ENCODE data around the gene TRIM46.

TRIM46 gene

DNA sequence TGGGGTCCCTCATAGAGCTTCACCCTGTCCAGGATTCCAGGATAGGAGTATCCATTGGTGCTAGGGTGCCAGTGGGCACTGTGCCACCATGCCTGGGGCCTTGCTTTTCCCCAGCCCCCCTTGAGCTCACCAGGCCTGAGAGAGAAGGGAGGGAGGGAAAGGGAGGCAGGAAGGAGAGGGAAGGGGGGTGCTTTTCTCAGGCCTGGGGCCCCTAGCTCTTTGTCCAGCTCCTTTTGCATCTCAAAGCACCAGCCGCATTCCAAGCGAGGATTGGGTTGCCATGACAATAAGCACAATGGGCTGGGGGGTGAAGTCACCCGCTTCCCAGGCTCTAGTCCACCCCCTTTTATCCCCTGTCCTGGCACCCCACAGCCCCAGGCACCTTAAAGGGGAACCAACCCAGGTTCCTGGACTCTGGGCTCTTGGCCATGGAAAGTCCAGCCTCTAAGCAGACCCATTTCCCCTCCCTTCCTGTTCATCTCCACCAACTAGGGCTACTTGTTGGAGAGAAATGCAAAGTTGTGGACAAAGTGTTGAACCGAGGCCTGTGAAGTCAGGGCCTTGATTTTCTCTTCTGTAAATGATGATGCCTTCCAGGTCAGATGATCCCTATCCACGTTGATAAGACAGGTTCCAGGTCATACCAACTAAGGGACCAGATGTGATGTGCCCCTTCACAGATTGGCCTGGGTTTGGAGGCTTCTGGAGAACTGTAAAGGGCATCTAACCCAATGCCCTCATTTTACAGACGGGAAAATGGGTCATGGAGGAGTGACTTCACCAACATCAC, 22.6 kb downstream of the TRIM46 start:
- no CpG with 5 or more reads among the region's 6 CpGs for WGBS (ENCODE audit: insufficient coverage, insufficient read length)
- DNase-seq (ENCODE audit: low read depth, low spot score): no peak
- H3K27ac ChIP-seq (ENCODE audit: low read length): no peak overlapping the region
- H3K4me1 ChIP-seq (ENCODE audit: control insufficient read depth, insufficient read depth, low read length): peaks cover 18% of the 10 kb centered on the region
- peaks cover 40% of the 10 kb centered on the region for H3K36me3 ChIP-seq (ENCODE audit: control insufficient read depth, insufficient read depth, low read length)
- H3K9me3 ChIP-seq (ENCODE audit: control insufficient read depth, insufficient read depth, low read length): no peaks in the 10 kb centered on the region
- no peaks in the 10 kb centered on the region for H3K27me3 ChIP-seq (ENCODE audit: control insufficient read depth, insufficient read depth, low read length)
- H3K4me3 ChIP-seq (ENCODE audit: low read length): peak overlapping the region; percentile 84; the same call in 1 of the 2 replicates

DNA sequence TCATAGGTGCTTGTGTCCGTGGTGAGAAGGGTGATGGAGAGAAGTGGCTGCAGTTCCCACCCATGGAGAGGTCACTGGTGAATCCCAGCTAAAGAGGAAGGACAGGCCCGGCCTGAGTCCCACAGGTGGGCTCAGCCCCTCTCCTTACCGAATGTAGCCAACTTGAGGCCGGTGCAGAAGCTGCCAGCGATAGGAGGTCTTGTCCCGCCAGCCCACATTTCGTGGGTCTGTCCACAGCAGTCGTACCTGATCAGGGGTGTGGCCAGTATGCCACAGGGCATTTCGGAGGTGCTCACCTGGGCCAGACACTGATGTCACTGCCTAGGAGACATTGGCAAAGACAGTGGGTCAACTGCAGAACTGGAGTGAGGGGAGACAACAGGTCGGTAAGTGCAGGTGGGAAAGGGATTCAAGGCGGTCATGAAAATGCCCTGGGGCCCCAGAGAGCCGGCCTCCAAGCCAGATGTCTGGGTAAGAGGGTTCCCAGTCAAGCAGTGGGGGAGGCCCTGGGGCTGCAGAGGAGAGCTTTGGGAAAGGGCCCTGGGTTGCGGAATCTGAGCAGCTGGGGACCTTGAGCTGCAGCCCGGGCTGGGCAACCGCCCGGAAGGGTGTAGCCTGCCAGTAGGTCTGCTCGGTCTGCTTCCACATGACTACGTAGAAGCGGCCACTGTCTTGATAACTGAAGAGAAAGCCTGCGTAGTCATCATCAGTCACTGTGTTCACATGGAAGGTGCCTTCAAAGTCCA, 23.4 kb downstream of the TRIM46 start:
- DNase-seq (ENCODE audit: low read depth, low spot score): no peak
- H3K27ac ChIP-seq (ENCODE audit: low read length): no peak overlapping the region
- no peaks in the 10 kb centered on the region for H3K9me3 ChIP-seq (ENCODE audit: control insufficient read depth, insufficient read depth, low read length)
- peaks cover 18% of the 10 kb centered on the region for H3K4me1 ChIP-seq (ENCODE audit: control insufficient read depth, insufficient read depth, low read length)
- no CpG with 5 or more reads among the region's 20 CpGs for WGBS (ENCODE audit: insufficient coverage, insufficient read length)
- peaks cover 47% of the 10 kb centered on the region for H3K36me3 ChIP-seq (ENCODE audit: control insufficient read depth, insufficient read depth, low read length)
- H3K27me3 ChIP-seq (ENCODE audit: control insufficient read depth, insufficient read depth, low read length): no peaks in the 10 kb centered on the region
- peak overlapping the region; percentile 21; the same call in 1 of the 2 replicates for H3K4me3 ChIP-seq (ENCODE audit: low read length)

DNA sequence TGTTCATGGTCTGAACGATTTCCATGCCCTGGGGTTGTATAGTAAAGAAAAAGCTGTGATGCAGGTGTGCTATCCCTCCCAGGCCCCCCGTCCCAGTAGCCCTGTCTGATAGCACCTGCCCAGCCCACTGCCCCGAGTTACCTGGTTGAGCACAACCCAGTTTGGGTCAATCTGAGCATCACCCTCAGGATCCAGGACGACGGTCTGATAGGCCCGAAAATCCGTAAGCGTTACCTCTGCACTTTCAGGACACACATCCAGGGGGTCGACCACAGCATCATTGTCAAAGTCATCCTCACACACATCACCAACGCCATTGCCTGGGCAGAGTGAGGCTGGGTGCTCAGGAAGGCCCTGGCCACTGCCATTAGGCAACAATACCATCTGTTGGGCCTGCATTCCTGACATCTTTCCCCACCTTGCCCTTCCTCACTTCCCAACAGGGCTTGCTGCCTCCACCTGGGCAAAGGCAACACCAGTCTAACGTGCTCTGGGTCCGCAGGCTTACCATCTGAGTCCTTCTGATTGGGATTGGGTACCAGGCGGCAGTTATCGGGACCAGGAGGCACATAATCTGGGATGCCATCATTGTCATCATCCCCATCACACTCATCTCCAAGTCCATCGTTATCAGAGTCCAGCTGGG, 24.4 kb downstream of the TRIM46 start:
- no CpG with 5 or more reads among the region's 15 CpGs for WGBS (ENCODE audit: insufficient coverage, insufficient read length)
- H3K4me1 ChIP-seq (ENCODE audit: control insufficient read depth, insufficient read depth, low read length): peaks cover 15% of the 10 kb centered on the region
- DNase-seq (ENCODE audit: low read depth, low spot score): no peak
- H3K36me3 ChIP-seq (ENCODE audit: control insufficient read depth, insufficient read depth, low read length): peaks cover 56% of the 10 kb centered on the region
- H3K4me3 ChIP-seq (ENCODE audit: low read length): no peak overlapping the region
- no peak overlapping the region for H3K27ac ChIP-seq (ENCODE audit: low read length)
- no peaks in the 10 kb centered on the region for H3K9me3 ChIP-seq (ENCODE audit: control insufficient read depth, insufficient read depth, low read length)
- H3K27me3 ChIP-seq (ENCODE audit: control insufficient read depth, insufficient read depth, low read length): no peaks in the 10 kb centered on the region

DNA sequence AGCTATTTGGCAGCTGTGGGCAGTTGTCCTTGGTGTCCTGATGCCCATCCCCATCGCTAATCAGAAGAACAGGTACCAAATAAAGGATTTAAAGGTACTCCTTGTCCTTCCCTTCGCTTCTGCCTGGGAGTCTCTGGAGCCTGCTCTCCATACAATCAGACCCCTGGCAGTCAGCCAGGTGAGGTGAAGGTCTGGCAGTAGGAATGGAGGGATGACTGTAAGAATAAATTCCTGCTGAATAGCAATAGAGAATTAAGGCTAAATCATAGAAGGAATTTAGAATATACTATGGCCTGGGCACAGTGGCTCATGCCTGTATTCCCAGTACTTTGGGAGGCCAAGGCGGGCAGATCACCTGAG, 24.9 kb downstream of the TRIM46 start:
- DNase-seq (ENCODE audit: low read depth, low spot score): no peak
- peaks cover 61% of the 10 kb centered on the region for H3K36me3 ChIP-seq (ENCODE audit: control insufficient read depth, insufficient read depth, low read length)

DNA sequence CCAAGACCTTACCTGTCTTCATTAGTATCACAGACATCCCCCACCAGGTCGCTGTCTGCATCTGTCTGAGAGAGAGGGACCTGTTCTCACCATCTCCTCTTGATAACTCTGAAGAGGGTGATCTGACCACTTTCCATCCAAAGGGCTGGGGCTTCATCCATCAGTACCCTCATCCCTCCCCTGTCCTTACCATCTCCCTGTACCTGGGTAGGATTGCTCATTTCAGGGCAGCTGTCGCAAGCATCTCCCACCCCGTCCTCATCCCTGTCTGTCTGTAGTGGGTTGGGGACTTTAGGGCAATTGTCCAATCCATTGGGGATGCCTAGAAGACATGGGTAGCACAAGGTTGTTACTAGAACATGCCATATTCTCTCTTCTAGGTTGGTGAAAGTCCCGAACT, 26.1 kb downstream of the TRIM46 start:
- Histone ChIP-seq H3K36me3 (ENCODE audit: control insufficient read depth, insufficient read depth, low read length) (peaks cover 61% of the 10 kb centered on the region), H3K9me3 (ENCODE audit: control insufficient read depth, insufficient read depth, low read length) (no peaks in the 10 kb centered on the region), H3K27ac (ENCODE audit: low read length) (no peak overlapping the region), H3K27me3 (ENCODE audit: control insufficient read depth, insufficient read depth, low read length) (no peaks in the 10 kb centered on the region), H3K4me1 (ENCODE audit: control insufficient read depth, insufficient read depth, low read length) (peaks cover 14% of the 10 kb centered on the region), H3K4me3 (ENCODE audit: low read length) (no peak overlapping the region)
- no CpG with 5 or more reads among the region's 4 CpGs for whole genome bisulfite sequencing (ENCODE audit: insufficient coverage, insufficient read length)
- no peak for DNase-seq (ENCODE audit: low read depth, low spot score)

More for the DNA sequence above, 24.9 kb downstream of the TRIM46 start:
- Histone ChIP-seq H3K27me3 (ENCODE audit: control insufficient read depth, insufficient read depth, low read length) (no peaks in the 10 kb centered on the region), H3K4me1 (ENCODE audit: control insufficient read depth, insufficient read depth, low read length) (peaks cover 15% of the 10 kb centered on the region), H3K4me3 (ENCODE audit: low read length) (no peak overlapping the region), H3K9me3 (ENCODE audit: control insufficient read depth, insufficient read depth, low read length) (no peaks in the 10 kb centered on the region), H3K27ac (ENCODE audit: low read length) (no peak overlapping the region)
- no CpG with 5 or more reads among the region's 3 CpGs for WGBS (ENCODE audit: insufficient coverage, insufficient read length)

DNA sequence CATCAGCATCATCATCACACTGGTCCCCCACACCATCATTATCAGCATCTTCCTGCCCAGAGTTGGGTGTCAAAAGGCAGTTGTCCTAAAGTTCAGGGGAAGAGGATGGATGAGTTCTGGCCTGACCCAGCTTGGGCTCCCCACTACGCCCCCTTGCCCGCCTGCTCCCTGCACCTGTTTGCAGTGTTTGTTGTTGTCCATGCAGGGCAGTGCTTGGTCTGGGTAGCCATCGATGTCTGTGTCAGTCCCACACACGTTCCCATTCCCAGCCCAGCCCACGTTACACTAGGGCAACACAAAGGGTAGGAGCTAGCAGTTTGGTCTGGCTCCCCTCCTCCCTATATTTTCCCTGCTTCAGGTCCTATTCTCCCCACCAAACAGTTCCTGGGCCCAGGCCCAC, 27.3 kb downstream of the TRIM46 start:
- peaks cover 14% of the 10 kb centered on the region for H3K4me1 ChIP-seq (ENCODE audit: control insufficient read depth, insufficient read depth, low read length)
- H3K27ac ChIP-seq (ENCODE audit: low read length): no peak overlapping the region
- no peak overlapping the region for H3K4me3 ChIP-seq (ENCODE audit: low read length)
- H3K36me3 ChIP-seq (ENCODE audit: control insufficient read depth, insufficient read depth, low read length): peaks cover 61% of the 10 kb centered on the region
- no peaks in the 10 kb centered on the region for H3K27me3 ChIP-seq (ENCODE audit: control insufficient read depth, insufficient read depth, low read length)
- DNase-seq (ENCODE audit: low read depth, low spot score): no peak
- no CpG with 5 or more reads among the region's 5 CpGs for WGBS (ENCODE audit: insufficient coverage, insufficient read length)
- no peaks in the 10 kb centered on the region for H3K9me3 ChIP-seq (ENCODE audit: control insufficient read depth, insufficient read depth, low read length)

DNA sequence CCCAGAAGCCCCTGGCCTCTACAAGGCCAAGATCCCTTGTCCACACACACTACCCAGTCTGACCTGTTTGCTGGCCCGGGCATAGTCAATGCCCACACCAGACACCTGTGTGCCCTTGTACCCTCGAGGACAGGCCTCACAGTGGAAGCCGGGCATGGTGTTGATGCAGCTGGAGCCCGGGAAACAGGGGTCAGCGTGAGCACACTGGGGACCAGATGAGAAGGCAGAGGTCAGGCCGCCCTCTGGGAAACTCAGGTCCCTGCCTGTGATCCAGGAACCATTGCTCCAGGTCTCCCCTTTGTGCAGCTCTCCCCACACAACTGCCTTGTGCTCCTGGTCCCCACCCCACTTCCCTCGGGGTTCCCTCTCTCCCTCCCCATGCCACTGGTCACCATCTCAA, 28.5 kb downstream of the TRIM46 start:
- no peaks in the 10 kb centered on the region for H3K27me3 ChIP-seq (ENCODE audit: control insufficient read depth, insufficient read depth, low read length)
- H3K36me3 ChIP-seq (ENCODE audit: control insufficient read depth, insufficient read depth, low read length): peaks cover 55% of the 10 kb centered on the region
- no peak overlapping the region for H3K27ac ChIP-seq (ENCODE audit: low read length)
- WGBS (ENCODE audit: insufficient coverage, insufficient read length): no CpG with 5 or more reads among the region's 7 CpGs
- no peak overlapping the region for H3K4me3 ChIP-seq (ENCODE audit: low read length)
- no peak for DNase-seq (ENCODE audit: low read depth, low spot score)
- H3K9me3 ChIP-seq (ENCODE audit: control insufficient read depth, insufficient read depth, low read length): no peaks in the 10 kb centered on the region
- H3K4me1 ChIP-seq (ENCODE audit: control insufficient read depth, insufficient read depth, low read length): peaks cover 9% of the 10 kb centered on the region

DNA sequence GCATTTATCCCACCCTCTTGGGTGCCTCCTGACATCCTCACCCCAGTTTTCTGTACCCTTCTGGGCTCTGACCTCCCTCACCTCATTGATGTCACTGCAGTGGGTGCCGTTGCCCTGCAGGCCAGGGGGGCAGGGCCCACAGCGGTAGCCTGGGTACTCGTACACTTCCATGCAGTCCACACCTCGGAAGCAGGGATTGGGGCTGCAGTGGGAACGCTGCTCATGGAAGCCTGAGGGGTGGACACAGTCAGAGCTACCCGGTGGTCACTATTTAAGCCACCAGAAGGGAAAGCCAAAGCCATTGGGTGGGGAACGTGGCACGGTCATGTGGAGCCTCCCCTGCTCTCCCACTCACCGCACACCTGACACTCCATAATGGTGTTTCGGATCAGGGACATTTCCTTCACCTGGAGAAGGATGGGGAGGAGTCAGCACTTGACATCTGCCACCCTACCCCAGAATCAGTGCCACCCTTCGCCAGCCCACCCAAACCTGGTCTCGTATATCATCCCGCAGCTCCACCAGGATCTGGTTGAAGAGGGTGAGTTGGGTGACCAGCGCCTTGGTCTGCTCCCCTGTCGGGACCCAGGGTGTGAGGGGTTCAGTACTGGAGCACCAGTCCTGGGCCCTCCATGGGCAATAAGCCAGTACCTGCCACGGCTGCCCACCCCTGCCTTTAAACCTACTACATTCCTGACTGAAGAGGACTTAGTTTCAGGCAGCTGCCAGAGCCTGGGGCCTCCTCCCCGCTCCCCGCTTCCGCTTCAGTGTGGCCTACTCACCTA, 29.3 kb downstream of the TRIM46 start:
- WGBS (ENCODE audit: insufficient coverage, insufficient read length): no CpG with 5 or more reads among the region's 19 CpGs
- H3K9me3 ChIP-seq (ENCODE audit: control insufficient read depth, insufficient read depth, low read length): no peaks in the 10 kb centered on the region
- peaks cover 47% of the 10 kb centered on the region for H3K36me3 ChIP-seq (ENCODE audit: control insufficient read depth, insufficient read depth, low read length)
- H3K27me3 ChIP-seq (ENCODE audit: control insufficient read depth, insufficient read depth, low read length): no peaks in the 10 kb centered on the region
- DNase-seq (ENCODE audit: low read depth, low spot score): no peak
- no peak overlapping the region for H3K4me3 ChIP-seq (ENCODE audit: low read length)
- H3K4me1 ChIP-seq (ENCODE audit: control insufficient read depth, insufficient read depth, low read length): peaks cover 6% of the 10 kb centered on the region; the same call in 1 of the 2 replicates
- no peak overlapping the region for H3K27ac ChIP-seq (ENCODE audit: low read length)

DNA sequence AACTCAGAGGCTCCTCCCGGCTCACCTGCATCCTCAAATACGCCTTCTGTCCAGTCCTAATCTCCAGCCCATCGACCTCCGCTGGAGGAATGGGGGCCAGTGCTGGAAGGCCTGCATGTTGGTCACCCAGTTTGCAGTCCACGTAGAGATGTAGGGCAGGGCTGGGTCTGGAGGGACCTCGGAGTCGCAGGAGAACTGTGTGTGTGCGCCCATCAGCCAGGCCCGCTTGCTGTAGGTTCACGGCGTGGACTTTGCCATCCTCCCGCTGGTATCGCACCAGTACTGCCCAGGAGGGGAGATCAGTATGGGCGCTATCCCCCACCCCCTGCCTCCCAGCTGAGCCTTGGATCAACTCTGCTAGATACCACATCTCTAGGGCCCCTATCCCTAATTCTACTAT, 31.4 kb downstream of the TRIM46 start:
- H3K27ac ChIP-seq (ENCODE audit: low read length): no peak overlapping the region
- H3K27me3 ChIP-seq (ENCODE audit: control insufficient read depth, insufficient read depth, low read length): no peaks in the 10 kb centered on the region
- no peak for DNase-seq (ENCODE audit: low read depth, low spot score)
- H3K4me1 ChIP-seq (ENCODE audit: control insufficient read depth, insufficient read depth, low read length): peaks cover 5% of the 10 kb centered on the region; the same call in 1 of the 2 replicates
- no peaks in the 10 kb centered on the region for H3K9me3 ChIP-seq (ENCODE audit: control insufficient read depth, insufficient read depth, low read length)
- no peak overlapping the region for H3K4me3 ChIP-seq (ENCODE audit: low read length)
- WGBS (ENCODE audit: insufficient coverage, insufficient read length): no CpG with 5 or more reads among the region's 14 CpGs
- peaks cover 34% of the 10 kb centered on the region for H3K36me3 ChIP-seq (ENCODE audit: control insufficient read depth, insufficient read depth, low read length)
